ENCODE data around the gene CACNA1D. TPM values are rescaled to one million over a fixed set of nuclear protein-coding genes. Genes with fewer than 3 reads are reported as not detected.
"Not testable (repeated sequence)": the region's sequence is repeated elsewhere in the genome, so short reads cannot be mapped to it uniquely, and the experiment has no call there.

CACNA1D gene
- 10 to 100 TPM in 2 of 3 donors, under 1 TPM in 1; 0.96 to 50.3 (median 32.1) TPM for total RNA-seq

DNA sequence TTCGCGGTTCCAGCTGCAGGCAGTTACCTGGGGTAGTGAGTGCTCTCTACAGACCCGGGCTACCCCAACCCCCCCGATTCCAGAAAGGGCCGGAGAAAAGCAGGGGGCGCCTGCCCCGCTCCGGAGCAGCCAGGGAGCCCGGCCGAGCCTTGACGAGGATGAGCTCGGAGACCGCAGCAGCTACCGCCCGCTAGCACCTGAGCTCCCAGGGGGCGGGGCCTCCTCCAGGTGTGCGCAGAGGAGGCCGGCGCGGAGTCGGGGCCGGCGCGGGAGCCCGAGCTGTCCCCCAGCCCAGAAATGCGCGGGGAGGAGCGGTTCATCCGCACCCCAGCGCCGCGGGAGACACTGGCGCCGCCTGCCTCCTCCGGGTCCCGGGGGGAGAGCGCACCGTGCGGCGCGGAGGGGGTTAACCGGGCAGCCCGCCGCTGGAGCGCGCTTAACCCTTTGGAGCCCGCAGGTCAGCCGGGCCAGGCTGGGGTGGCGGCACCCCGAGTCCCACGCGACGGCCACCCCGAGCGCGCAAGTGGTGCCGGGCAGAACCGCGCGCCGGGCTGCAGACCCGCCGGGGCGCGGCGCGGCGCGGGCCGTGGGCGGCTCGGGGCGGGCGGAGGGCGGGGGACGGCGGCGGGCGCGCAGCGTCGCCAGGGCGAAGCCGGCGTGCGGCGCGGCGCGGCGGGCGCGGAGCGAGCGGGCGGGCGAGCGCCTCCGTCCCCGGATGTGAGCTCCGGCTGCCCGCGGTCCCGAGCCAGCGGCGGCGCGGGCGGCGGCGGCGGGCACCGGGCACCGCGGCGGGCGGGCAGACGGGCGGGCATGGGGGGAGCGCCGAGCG, at the start of gene CACNA1D:
Gene CACNA1D (plus strand): TSS at position 649 of the 829 bp plus-strand sequence. CDS start 556 bp downstream, outside the sequence.
- no peaks in the 10 kb centered on the region for H3K9me3 ChIP-seq
- H3K27me3 ChIP-seq, result peaks cover 0 to 4% of the 10 kb centered on the region in 2 donors
- no peak for TF ChIP-seq POLR2A (IDR thresholded peaks at IDR 0.05)
- TF ChIP-seq, protein P1, sequence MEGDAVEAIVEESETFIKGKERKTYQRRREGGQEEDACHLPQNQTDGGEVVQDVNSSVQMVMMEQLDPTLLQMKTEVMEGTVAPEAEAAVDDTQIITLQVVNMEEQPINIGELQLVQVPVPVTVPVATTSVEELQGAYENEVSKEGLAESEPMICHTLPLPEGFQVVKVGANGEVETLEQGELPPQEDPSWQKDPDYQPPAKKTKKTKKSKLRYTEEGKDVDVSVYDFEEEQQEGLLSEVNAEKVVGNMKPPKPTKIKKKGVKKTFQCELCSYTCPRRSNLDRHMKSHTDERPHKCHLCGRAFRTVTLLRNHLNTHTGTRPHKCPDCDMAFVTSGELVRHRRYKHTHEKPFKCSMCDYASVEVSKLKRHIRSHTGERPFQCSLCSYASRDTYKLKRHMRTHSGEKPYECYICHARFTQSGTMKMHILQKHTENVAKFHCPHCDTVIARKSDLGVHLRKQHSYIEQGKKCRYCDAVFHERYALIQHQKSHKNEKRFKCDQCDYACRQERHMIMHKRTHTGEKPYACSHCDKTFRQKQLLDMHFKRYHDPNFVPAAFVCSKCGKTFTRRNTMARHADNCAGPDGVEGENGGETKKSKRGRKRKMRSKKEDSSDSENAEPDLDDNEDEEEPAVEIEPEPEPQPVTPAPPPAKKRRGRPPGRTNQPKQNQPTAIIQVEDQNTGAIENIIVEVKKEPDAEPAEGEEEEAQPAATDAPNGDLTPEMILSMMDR (IDR thresholded peaks at IDR 0.05), result no peak
- TF ChIP-seq POLR2AphosphoS5 (IDR thresholded peaks at IDR 0.05), result no peak
- H3K27ac ChIP-seq, result peak within 1 kb of the TSS; percentile 40 to 78
- H3K4me1 ChIP-seq, result no peaks in the 10 kb centered on the region
- no peaks in the 10 kb centered on the region for H3K36me3 ChIP-seq
- peak within 1 kb of the TSS; percentile 39 to 92 (median 80) for H3K4me3 ChIP-seq
- DNase-seq (ENCODE audit: low spot score in 2 of 2), result peak; percentile 33 to 72
- intact Hi-C loops (cut with DNase I; ENCODE audit: low total_unique reads), result no loop called here

DNA sequence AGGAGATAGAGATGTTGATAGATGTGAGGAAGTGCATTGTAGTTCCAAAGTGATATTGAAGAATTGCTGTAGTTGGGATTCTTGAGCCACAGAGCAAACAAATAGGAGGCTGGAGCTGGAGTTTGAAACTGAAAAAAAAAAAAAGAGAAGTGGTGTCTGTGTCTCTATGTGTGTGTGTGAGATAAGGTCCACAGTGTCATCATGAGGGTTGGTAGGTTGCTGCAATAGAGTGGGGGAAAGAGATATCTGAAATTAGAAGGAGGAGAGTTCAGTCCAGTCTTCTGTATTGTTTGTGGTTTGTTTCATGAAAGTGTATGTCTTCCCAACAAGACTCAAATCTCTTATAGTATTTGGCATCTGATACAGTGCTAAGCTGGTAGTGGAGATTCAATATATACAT, 37.3 kb upstream of the CACNA1D start:
- Histone ChIP-seq H3K4me3 (no peak overlapping the region), H3K36me3 (no peaks in the 10 kb centered on the region), H3K27me3 (no peaks in the 10 kb centered on the region), H3K9me3 (no peaks in the 10 kb centered on the region), H3K4me1 (no peaks in the 10 kb centered on the region), H3K27ac (no peak overlapping the region)
- no peak for TF ChIP-seq POLR2A (IDR thresholded peaks at IDR 0.05)
- TF ChIP-seq, protein P1 (IDR thresholded peaks at IDR 0.05), result no peak
- no peak for TF ChIP-seq POLR2AphosphoS5 (IDR thresholded peaks at IDR 0.05)
- intact Hi-C loops (cut with DNase I; ENCODE audit: low total_unique reads), result no loop called here
- DNase-seq (ENCODE audit: low spot score in 2 of 2), result no peak

DNA sequence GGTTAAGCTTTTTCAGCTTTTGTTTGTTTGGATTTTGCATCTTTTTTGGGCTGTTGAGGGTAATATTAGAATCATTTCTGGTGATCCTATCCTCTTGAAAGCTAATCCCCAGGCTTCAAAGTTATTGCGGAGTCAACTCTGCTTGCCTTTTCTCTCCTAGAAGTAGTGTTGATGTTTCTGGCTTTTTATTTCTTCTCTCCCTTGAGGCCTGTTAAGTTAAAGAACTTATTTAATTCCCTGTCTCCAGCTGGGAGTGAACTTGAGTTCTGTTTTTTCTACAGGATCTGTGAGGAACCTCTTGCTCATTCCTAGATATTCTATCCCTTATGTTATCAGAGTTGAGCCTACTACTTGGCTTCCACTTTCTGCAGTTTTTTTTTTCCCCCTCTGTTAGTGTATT, 34.1 kb upstream of the CACNA1D start:
- H3K4me3 ChIP-seq, result no peak overlapping the region
- TF ChIP-seq POLR2A (IDR thresholded peaks at IDR 0.05) (no peak), POLR2AphosphoS5 (IDR thresholded peaks at IDR 0.05) (no peak)
- TF ChIP-seq, protein P1 (IDR thresholded peaks at IDR 0.05), result no peak
- no peak overlapping the region for H3K27ac ChIP-seq
- no peaks in the 10 kb centered on the region for H3K36me3 ChIP-seq
- no peaks in the 10 kb centered on the region for H3K9me3 ChIP-seq
- H3K27me3 ChIP-seq, result no peaks in the 10 kb centered on the region
- intact Hi-C loops (cut with DNase I; ENCODE audit: low total_unique reads), result no loop called here
- H3K4me1 ChIP-seq, result no peaks in the 10 kb centered on the region
- DNase-seq (ENCODE audit: low spot score in 2 of 2), result no peak

DNA sequence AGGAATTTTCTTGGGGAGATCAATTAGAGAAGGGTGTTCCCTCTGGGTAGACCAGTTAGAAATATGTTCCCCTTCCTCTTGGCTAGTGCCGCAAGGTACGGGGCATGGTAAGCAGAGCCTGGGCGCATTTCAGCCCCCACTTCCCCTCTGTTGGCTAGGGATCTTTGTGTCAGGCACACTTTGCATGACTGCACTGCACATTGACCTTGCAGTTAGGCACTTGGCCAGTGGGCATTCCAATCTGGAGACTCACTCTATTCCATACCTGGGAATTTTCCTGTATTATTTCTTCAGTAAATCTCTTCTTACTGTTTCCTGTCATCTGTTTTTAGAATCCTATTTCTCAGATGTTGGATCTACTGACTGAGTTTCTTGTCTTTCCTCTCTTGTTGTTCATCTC, 30.0 kb upstream of the CACNA1D start:
- Histone ChIP-seq H3K27me3 (no peaks in the 10 kb centered on the region), H3K27ac (no peak overlapping the region), H3K36me3 (no peaks in the 10 kb centered on the region), H3K9me3 (no peaks in the 10 kb centered on the region), H3K4me3 (no peak overlapping the region), H3K4me1 (no peaks in the 10 kb centered on the region)
- DNase-seq (ENCODE audit: low spot score in 2 of 2), result no peak
- TF ChIP-seq POLR2AphosphoS5 (IDR thresholded peaks at IDR 0.05) (no peak), POLR2A (IDR thresholded peaks at IDR 0.05) (no peak)
- TF ChIP-seq, protein P1 (IDR thresholded peaks at IDR 0.05), result no peak
- intact Hi-C loops (cut with DNase I; ENCODE audit: low total_unique reads), result no loop called here

DNA sequence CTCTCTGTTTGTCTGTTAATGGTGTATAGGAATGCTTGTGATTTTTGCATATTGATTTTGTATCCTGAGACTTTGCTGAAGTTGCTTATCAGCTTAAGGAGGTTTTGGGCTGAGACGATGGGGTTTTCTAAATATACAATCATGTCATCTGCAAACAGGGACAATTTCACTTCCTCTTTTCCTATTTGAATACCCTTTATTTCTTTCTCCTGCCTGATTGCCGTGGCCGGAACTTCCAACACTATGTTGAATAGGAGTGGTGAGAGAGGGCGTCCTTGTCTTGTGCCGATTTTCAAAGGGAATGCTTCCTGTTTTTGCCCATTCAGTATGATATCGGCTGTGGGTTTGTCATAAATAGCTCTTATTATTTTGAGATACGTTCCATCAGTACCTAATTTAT, 24.7 kb upstream of the CACNA1D start:
- H3K4me3 ChIP-seq; DNase-seq (ENCODE audit: low spot score in 2 of 2); H3K36me3 ChIP-seq; intact Hi-C loops (cut with DNase I; ENCODE audit: low total_unique reads); H3K27me3 ChIP-seq; H3K27ac ChIP-seq; H3K4me1 ChIP-seq; H3K9me3 ChIP-seq: not testable (repeated sequence)
